GM11168 (cell line): ENCODE measurements around the gene CDH4.
"Not testable (repeated sequence)": the region's sequence is repeated elsewhere in the genome, so short reads cannot be mapped to it uniquely, and the experiment has no call there.

Source experiments
- in situ Hi-C: fragments of 300-500 bp; cut with MboI; formaldehyde crosslinking; loops from one replicate; pipeline ENCODE4 v1.12.0; 2022; ENCODE audit warnings: low sequenced_read_pairs; ENCODE audit not compliant: unreplicated experiment

Gene CDH4

DNA sequence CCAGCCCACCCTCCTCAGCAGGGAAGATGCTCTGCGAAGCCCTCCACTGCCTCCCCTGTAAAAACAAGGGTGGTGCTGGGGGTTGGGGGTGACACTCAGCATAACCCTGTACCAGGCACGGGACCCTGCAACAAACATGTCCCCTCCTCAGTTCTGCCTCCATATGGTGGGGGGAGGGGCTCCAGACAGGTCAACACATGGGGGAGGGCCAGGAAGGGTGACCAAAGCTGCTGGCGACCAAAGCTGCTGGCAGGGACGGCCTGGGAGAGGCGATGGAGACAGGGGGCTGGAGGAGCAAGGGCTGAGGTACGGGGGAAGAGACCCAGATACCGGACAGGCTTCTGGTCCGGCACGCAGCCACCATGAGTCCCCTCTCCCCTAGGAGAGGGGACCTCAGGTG lies 690.5 kb downstream of the CDH4 start:
- in situ Hi-C loops: no loop called here

- in situ Hi-C loops: not testable (repeated sequence)
Measured at GRCh38 chr20:61944967-61945366, 692.9 kb downstream of the CDH4 start.

- in situ Hi-C loops: not testable (repeated sequence)
Measured at GRCh38 chr20:61945495-61945894, 693.4 kb downstream of the CDH4 start.

GRCh38 chr20:61948056-61948455 lies 696.0 kb downstream of the CDH4 start:
- in situ Hi-C loops: not testable (repeated sequence)

GRCh38 chr20:61948586-61949362 lies 696.7 kb downstream of the CDH4 start:
- in situ Hi-C loops: no loop called here

DNA sequence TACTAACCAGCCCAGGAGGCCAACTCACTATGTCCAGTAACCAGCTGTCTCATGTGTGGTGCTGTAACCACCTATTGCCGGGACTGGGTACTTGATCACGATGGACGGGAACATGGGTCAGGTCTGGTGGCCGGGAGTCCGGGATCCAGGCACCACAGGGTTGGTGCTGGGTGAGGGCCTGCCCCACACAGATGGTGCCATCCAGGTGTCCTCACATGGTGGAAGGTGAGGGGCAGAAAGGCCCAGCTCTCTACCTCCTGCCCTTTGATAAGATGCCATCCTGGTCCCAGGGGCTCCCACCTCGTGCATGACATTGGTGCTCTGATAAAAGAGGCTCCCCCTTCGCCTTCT lies 697.3 kb downstream of the CDH4 start:
- in situ Hi-C loops: no loop called here

DNA sequence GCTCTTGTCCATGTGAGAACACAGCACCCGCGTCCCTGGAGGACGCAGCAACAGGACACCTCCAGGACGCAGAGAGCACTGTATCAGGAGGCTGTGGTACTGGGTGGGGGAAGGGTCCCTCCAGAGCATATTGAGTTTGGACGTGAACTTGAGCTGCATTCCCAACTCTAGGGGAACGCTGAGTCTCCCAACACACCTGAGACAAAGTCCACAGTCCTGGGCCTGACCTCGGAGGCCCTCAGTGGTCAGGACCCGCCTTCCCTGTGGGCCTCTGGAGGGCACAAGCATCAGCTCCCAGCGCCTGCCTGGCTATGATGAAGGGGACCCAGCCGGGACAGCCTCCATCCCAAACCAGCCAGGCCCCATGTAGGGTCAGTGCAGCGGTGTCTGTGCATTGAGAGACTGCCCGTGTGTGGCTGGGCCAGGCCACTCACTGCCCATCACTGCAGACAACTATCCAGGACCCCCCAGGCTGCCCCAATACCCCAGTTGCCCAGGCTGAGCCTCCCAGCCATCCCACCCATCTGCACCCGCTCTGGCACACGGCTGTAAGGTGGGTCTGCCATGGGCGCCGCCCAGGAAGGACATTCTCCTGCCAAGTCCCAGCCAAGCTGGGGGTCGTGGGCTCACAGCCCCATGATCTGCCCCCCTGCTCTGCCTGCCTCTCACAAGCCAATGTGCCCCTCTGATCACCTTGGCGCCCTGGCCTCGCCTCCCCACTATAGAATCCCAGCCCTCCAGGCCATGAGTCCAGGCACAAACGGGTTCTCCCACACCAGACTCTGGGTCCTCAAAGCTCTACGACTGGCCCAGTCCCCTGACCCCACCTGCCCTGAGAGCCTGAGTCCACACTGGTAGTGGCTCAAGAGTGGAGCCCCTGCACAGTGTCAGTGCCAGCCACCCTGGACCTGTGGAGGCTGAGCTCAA lies 697.9 kb downstream of the CDH4 start:
- in situ Hi-C loops: no loop called here

- in situ Hi-C loops: no loop called here
Measured at GRCh38 chr20:61950641-61951071, 698.6 kb downstream of the CDH4 start.

- in situ Hi-C loops: no loop called here
Measured at GRCh38 chr20:61951695-61952533, 699.9 kb downstream of the CDH4 start.

DNA sequence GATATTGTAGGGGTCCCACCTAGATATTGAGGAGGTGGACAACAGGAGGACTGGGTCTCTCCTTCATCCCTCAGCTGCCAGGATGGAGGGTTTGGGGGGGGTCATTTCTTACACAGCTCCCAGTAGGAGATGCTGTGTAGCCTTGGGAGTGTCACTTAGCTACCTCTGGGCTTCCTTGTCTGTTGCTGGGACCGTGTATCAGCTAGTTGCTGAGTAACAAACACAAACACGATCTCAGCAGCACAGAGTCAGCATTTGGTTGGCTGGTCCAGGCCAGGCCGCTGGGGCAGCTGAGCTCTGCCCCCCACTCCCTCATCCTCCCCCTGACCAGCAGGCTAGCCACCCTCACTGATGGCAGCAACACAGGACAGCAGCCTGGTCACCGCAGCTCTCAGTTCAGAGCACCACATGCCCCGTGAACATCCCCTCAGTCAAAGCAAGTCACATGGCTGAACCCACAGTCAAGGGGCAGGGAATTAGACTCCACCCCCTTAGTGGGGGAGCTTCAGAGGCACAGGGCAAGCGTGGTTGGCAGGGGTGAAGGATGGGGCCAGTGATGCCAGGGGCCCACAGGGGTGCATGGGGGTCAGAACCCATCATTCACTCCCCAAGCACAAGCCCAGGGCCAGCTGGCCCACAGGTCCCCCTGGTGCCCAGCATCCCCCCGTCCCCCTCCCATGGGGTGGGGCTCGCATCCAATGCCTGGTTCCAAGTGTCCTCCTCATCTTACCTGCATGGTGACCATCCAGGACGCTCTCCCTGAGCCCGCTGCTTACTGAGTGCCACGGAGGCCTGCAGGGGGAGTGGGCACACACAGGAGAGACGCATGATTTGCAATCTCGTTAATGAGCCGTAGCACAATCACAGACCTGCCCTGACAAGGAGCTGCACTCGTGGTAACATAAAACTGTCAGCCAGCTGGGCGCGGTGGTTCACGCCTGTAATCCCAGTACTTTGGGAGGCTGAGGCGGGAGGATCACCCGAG lies 701.3 kb downstream of the CDH4 start:
- in situ Hi-C loops: no loop called here

DNA sequence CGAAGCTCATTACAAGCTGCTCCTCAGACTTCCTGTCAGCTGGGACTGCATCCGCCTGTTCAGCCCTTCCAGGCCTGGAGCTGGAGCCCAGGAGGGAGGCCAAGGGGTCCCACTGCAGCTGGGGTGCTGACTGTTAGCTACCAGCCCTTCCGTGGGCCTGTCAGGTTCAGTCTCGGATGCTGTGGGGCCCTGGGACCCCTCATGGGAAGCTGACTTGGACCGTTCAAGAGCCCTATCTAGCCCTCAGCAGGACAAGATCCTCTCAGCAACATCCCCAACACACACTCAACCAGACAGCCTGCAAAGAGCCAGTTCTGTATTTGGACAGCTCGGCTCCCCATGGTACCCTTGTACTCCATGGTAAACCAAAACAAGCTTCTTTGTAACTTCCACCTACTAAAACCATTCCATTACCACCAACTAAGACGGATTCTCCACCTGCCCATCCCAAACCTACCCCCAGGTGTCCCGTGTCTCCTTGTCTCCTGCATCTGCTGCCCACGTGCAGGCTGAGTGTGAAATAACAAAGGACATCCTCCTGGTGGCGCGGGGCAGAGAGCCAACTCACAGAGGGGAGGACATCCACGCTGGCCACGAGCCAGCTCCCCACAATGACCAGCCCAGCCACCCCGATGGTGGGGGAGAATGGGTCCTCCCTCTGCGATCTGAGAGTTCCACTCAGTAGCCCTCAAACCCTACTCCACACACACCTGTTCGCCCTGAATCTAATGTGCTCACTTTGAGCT lies 702.4 kb downstream of the CDH4 start:
- in situ Hi-C loops: no loop called here

DNA sequence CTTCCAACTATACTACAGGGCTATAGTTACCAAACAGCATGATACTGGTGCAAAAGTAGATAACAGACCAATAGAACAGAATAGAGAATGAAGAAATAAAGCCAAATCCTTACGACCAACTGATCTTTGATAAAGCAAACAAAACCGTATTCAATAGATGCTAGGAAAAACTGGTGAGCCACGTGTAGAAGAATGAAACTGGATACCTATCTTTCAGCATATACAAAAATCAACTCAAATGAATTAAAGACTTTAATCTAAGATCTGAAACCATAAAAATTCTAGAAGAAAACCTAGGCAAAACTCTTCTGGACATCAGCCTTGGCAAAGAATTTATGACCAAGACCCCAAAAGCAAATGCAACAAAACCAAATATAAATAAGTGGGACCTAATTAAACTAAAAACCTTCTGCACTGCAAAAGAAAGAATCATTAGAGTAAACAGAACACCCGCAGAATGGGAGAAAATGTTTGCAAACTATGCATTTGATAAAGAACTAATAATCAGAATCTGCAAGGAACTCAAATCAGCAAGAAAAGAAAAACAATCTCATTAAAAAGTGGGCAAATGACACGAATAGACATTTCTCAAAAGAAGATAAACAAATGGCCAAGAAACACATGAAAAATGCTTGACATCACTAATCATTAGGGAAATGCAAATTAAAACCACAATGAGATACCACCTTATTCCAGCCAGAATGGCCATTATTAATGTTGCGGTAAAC lies 703.8 kb downstream of the CDH4 start:
- in situ Hi-C loops: no loop called here

GRCh38 chr20:61956396-61957342 lies 704.6 kb downstream of the CDH4 start:
- in situ Hi-C loops: no loop called here

- in situ Hi-C loops: no loop called here
Measured at GRCh38 chr20:61957961-61958715, 706.1 kb downstream of the CDH4 start.

GRCh38 chr20:61958773-61959700 lies 707.0 kb downstream of the CDH4 start:
- in situ Hi-C loops: no loop called here
